Measurements from ENCODE around the gene MTR.

Gene MTR

GRCh38 chr1:236890152-236891056 is 95.3 kb downstream of the MTR start:
- no peaks in the 10 kb centered on the region for H3K36me3 ChIP-seq (ENCODE audit: control insufficient read depth, insufficient read depth, low read length)
- H3K27ac ChIP-seq: no peak overlapping the region
- no peaks in the 10 kb centered on the region for H3K9me3 ChIP-seq (ENCODE audit: control insufficient read depth, low read length)
- H3K4me1 ChIP-seq: no peaks in the 10 kb centered on the region
- no peaks in the 10 kb centered on the region for H3K27me3 ChIP-seq (ENCODE audit: control insufficient read depth, insufficient read depth, low read length)
- no peak overlapping the region for H3K4me2 ChIP-seq (ENCODE audit: low read length)
- no peak overlapping the region for H2AFZ ChIP-seq
- H3K9ac ChIP-seq: no peak overlapping the region
- no peak overlapping the region for H3K4me3 ChIP-seq (ENCODE audit: low read depth, low read length)
- no peak for TF ChIP-seq CTCF (IDR thresholded peaks at IDR 0.05)
- no peaks in the 10 kb centered on the region for H3K79me2 ChIP-seq

DNA sequence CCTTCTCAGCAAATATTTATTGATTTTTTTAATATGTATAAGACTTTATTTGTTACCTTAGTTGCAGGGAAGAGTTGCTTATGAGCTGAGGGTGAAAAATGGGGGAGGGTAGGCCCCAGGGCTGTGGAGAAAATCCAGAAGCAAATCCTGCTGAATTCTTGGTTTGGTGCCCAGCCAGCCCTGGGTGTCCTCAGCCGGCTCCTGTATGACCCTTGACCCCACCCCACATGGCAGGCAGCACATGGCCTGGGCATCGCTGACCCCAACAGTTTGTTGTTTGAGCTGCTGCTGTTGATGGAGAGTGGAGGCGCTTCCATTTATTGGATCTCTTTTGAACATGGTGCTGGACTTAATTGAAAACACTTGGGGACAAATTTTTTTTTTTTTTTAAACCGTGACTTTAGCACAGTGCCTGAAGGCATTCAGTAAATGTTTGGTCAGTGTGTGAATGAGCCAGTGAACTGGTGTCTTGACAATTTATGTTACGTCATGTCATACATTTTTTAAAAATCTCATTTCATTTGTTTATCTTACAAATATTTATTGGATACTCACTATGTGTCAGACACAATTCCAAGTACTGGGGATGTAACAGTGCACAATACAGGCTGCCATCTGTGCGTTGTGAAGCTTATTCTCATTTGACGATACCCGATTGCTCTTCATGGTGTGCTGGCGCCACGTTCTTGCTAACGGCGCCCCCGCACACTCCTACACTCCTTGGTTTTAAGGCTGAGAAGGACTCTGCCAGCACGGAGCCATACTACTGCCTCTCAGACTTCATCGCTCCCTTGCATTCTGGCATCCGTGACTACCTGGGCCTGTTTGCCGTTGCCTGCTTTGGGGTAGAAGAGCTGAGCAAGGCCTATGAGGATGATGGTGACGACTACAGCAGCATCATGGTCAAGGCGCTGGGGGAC is 98.8 kb downstream of the MTR start:
- Histone ChIP-seq H3K4me1 (no peaks in the 10 kb centered on the region), H3K4me2 (ENCODE audit: low read length) (no peak overlapping the region), H3K27ac (no peak overlapping the region), H3K9ac (no peak overlapping the region), H3K36me3 (ENCODE audit: control insufficient read depth, insufficient read depth, low read length) (no peaks in the 10 kb centered on the region), H2AFZ (no peak overlapping the region), H3K4me3 (ENCODE audit: low read depth, low read length) (no peak overlapping the region), H3K27me3 (ENCODE audit: control insufficient read depth, insufficient read depth, low read length) (no peaks in the 10 kb centered on the region), H3K9me3 (ENCODE audit: control insufficient read depth, low read length) (no peaks in the 10 kb centered on the region), H3K79me2 (no peaks in the 10 kb centered on the region)
- TF ChIP-seq CTCF (IDR thresholded peaks at IDR 0.05): no peak

- Histone ChIP-seq H3K4me2 (ENCODE audit: low read length) (no peak overlapping the region), H3K79me2 (no peaks in the 10 kb centered on the region), H3K4me1 (no peaks in the 10 kb centered on the region), H3K27me3 (ENCODE audit: control insufficient read depth, insufficient read depth, low read length) (no peaks in the 10 kb centered on the region), H3K27ac (no peak overlapping the region), H2AFZ (no peak overlapping the region), H3K9me3 (ENCODE audit: control insufficient read depth, low read length) (no peaks in the 10 kb centered on the region), H3K9ac (no peak overlapping the region), H3K36me3 (ENCODE audit: control insufficient read depth, insufficient read depth, low read length) (no peaks in the 10 kb centered on the region), H3K4me3 (ENCODE audit: low read depth, low read length) (no peak overlapping the region)
- no peak for TF ChIP-seq CTCF (IDR thresholded peaks at IDR 0.05)
Measured at GRCh38 chr1:236895665-236896387, 100.7 kb downstream of the MTR start.

DNA sequence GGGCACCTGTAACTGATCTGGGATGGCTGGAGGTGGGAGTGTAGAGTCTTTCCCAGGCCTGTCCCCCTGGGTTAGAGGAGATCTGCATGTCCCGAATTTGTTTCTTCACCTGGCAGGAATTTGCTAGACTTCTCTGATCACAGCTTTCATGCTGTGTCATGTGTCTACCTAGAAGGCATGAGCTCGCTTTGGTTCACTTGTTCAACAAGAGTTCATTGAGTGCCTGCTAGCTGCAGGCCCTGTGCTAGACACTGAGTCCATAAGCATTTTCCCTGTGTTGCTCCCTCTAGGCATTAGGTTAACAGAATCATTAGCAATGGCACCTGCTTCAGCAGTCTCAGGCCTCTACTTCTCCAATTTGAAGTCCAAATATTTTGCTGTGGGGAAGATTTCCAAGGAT is 101.6 kb downstream of the MTR start:
- Histone ChIP-seq H3K27me3 (ENCODE audit: control insufficient read depth, insufficient read depth, low read length) (no peaks in the 10 kb centered on the region), H3K4me3 (ENCODE audit: low read depth, low read length) (no peak overlapping the region), H3K9ac (no peak overlapping the region), H3K27ac (no peak overlapping the region), H3K79me2 (no peaks in the 10 kb centered on the region), H3K36me3 (ENCODE audit: control insufficient read depth, insufficient read depth, low read length) (no peaks in the 10 kb centered on the region), H2AFZ (no peak overlapping the region), H3K4me1 (no peaks in the 10 kb centered on the region), H3K4me2 (ENCODE audit: low read length) (no peak overlapping the region), H3K9me3 (ENCODE audit: control insufficient read depth, low read length) (no peaks in the 10 kb centered on the region)
- TF ChIP-seq CTCF (IDR thresholded peaks at IDR 0.05): no peak

Measured in parathyroid adenoma (tissue), 2 donors.